ENCODE data around the gene TMUB2. TPM values are rescaled to one million over a fixed set of nuclear protein-coding genes. Genes with fewer than 3 reads are reported as not detected.
A peak's percentile ranks its signal among the peaks of the same experiment; 100 is the strongest.

TMUB2 gene
- total and polyA plus RNA-seq, 2 of the 13 experiments (the other 11 are each of a cell fraction or from before 2014, with no cell fraction given) = 26.9 to 50.8 TPM

GRCh38 chr17:44198721-44199552 lies 12.2 kb downstream of the TMUB2 start (continued):
- TF ChIP-seq, protein P1, sequence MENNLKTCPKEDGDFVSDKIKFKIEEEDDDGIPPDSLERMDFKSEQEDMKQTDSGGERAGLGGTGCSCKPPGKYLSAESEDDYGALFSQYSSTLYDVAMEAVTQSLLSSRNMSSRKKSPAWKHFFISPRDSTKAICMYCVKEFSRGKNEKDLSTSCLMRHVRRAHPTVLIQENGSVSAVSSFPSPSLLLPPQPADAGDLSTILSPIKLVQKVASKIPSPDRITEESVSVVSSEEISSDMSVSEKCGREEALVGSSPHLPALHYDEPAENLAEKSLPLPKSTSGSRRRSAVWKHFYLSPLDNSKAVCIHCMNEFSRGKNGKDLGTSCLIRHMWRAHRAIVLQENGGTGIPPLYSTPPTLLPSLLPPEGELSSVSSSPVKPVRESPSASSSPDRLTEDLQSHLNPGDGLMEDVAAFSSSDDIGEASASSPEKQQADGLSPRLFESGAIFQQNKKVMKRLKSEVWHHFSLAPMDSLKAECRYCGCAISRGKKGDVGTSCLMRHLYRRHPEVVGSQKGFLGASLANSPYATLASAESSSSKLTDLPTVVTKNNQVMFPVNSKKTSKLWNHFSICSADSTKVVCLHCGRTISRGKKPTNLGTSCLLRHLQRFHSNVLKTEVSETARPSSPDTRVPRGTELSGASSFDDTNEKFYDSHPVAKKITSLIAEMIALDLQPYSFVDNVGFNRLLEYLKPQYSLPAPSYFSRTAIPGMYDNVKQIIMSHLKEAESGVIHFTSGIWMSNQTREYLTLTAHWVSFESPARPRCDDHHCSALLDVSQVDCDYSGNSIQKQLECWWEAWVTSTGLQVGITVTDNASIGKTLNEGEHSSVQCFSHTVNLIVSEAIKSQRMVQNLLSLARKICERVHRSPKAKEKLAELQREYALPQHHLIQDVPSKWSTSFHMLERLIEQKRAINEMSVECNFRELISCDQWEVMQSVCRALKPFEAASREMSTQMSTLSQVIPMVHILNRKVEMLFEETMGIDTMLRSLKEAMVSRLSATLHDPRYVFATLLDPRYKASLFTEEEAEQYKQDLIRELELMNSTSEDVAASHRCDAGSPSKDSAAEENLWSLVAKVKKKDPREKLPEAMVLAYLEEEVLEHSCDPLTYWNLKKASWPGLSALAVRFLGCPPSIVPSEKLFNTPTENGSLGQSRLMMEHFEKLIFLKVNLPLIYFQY (CRISPR knock-in tag; IDR thresholded peaks at IDR 0.05; ENCODE audit: borderline replicate concordance) = no peak
- TF ChIP-seq ZNF549 (CRISPR knock-in tag; IDR thresholded peaks at IDR 0.05) (no peak), ZNF839 (CRISPR knock-in tag; IDR thresholded peaks at IDR 0.05; ENCODE audit: borderline replicate concordance) (no peak), ZKSCAN1 (IDR thresholded peaks at IDR 0.05; ENCODE audit: low read length) (no peak), HNF4A (CRISPR knock-in tag; IDR thresholded peaks at IDR 0.05) (no peak), AHR (CRISPR knock-in tag; IDR thresholded peaks at IDR 0.05) (no peak), ZFY (CRISPR knock-in tag; IDR thresholded peaks at IDR 0.05) (0 out of 2 replicates have a peak, but pooled peaks have one; percentile 22), ZNF317 (CRISPR knock-in tag; IDR thresholded peaks at IDR 0.05) (no peak), SMC3 (IDR thresholded peaks at IDR 0.05; ENCODE audit: low read length) (no peak), SMAD1 (CRISPR knock-in tag; IDR thresholded peaks at IDR 0.05; ENCODE audit: borderline replicate concordance, low read depth) (no peak), GRHL1 (CRISPR knock-in tag; conservative IDR thresholded peaks at IDR 0.05) (no peak), ATF4 (CRISPR knock-in tag; IDR thresholded peaks at IDR 0.05) (no peak), ZNF326 (CRISPR knock-in tag; IDR thresholded peaks at IDR 0.05; ENCODE audit: borderline replicate concordance) (no peak), BRCA1 (CRISPR knock-in tag; IDR thresholded peaks at IDR 0.05) (no peak), GLI4 (CRISPR knock-in tag; IDR thresholded peaks at IDR 0.05; ENCODE audit: borderline replicate concordance) (no peak), SP5 (CRISPR knock-in tag; IDR thresholded peaks at IDR 0.05; ENCODE audit: borderline replicate concordance, low read depth) (no peak)
- TF ChIP-seq, protein P2, sequence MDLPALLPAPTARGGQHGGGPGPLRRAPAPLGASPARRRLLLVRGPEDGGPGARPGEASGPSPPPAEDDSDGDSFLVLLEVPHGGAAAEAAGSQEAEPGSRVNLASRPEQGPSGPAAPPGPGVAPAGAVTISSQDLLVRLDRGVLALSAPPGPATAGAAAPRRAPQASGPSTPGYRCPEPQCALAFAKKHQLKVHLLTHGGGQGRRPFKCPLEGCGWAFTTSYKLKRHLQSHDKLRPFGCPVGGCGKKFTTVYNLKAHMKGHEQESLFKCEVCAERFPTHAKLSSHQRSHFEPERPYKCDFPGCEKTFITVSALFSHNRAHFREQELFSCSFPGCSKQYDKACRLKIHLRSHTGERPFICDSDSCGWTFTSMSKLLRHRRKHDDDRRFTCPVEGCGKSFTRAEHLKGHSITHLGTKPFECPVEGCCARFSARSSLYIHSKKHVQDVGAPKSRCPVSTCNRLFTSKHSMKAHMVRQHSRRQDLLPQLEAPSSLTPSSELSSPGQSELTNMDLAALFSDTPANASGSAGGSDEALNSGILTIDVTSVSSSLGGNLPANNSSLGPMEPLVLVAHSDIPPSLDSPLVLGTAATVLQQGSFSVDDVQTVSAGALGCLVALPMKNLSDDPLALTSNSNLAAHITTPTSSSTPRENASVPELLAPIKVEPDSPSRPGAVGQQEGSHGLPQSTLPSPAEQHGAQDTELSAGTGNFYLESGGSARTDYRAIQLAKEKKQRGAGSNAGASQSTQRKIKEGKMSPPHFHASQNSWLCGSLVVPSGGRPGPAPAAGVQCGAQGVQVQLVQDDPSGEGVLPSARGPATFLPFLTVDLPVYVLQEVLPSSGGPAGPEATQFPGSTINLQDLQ (CRISPR knock-in tag; IDR thresholded peaks at IDR 0.05) = no peak
- TF ChIP-seq, protein P3, sequence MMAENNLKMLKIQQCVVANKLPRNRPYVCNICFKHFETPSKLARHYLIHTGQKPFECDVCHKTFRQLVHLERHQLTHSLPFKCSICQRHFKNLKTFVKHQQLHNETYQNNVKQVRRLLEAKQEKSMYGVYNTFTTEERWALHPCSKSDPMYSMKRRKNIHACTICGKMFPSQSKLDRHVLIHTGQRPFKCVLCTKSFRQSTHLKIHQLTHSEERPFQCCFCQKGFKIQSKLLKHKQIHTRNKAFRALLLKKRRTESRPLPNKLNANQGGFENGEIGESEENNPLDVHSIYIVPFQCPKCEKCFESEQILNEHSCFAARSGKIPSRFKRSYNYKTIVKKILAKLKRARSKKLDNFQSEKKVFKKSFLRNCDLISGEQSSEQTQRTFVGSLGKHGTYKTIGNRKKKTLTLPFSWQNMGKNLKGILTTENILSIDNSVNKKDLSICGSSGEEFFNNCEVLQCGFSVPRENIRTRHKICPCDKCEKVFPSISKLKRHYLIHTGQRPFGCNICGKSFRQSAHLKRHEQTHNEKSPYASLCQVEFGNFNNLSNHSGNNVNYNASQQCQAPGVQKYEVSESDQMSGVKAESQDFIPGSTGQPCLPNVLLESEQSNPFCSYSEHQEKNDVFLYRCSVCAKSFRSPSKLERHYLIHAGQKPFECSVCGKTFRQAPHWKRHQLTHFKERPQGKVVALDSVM (CRISPR knock-in tag; IDR thresholded peaks at IDR 0.05) = no peak

All from HepG2 (cell line).